HepG2 (cell line): ENCODE results near the gene ESPN. TPM values are rescaled to one million over a fixed set of nuclear protein-coding genes. Genes with fewer than 3 reads are reported as not detected.

ENCODE experiments used
- ATAC-seq: fragments of 200-7000 bp; cut with Tn5 transposase; 3 replicates; pipeline ENCODE4 v1.9.1; 2020; ENCODE audit warnings: mild to moderate bottlenecking, moderate library complexity
- BruUV-seq: library from RNA; stranded (reverse); fragments of 400-500 nt; replicated peaks from 2 replicates; lab custom pipeline; 2021; lab: Mats Ljungman, UMichigan
- CTCF ChIA-PET: fragments of 300-600 bp; formaldehyde crosslinking; extraction: SDS; loops from one replicate; lab custom pipeline; 2021; ENCODE audit warnings: low total read pairs, inconsistent platforms, low intra/inter-chr PET ratio; lab: Yijun Ruan, JAX
- POLR2A ChIA-PET: fragments of 350-600 bp; sonication (Branson Sonifier 250); formaldehyde crosslinking; loops from one replicate; lab custom pipeline; 2020; ENCODE audit warnings: antibody characterized with exemption, inconsistent platforms; lab: Yijun Ruan, JAX
- DNase-seq: peaks from one replicate; pipeline ENCODE4 v3.0.0-alpha.2; 2015; ENCODE audit warnings: low spot score
- FAIRE-seq: peaks from 3 replicates; lab custom pipeline; 2011; peaks lifted over from hg19 to GRCh38; lab: Jason Lieb, UNC
- H2AFZ ChIP-seq: one replicate; pipeline ENCODE4 v1.6.1; 2011; ENCODE audit warnings: low read length, inconsistent platforms
- H3K27ac ChIP-seq: fragments of 300-600 bp; 3 replicates; pipeline ENCODE4 v1.8.0; 2011; ENCODE audit warnings: mixed run types, mild to moderate bottlenecking, mixed read lengths, low read length, inconsistent platforms; ENCODE audit not compliant: insufficient read depth; ENCODE audit errors: extremely low read length
- H3K27me3 ChIP-seq, 2 experiments: fragments of 200-600 bp in 1 of 2; 2 replicates in 1 of 2; 3 replicates in 1 of 2; pipeline versions ENCODE4 v1.6.0 to v1.8.0; 2011; ENCODE audit warnings: low read length in 2 of 2, mild to moderate bottlenecking in 2 of 2, moderate library complexity in 2 of 2, inconsistent platforms in 1 of 2; ENCODE audit not compliant: insufficient read depth in 2 of 2, control insufficient read depth in 1 of 2
- H3K36me3 ChIP-seq, 2 experiments: fragments of 200-600 bp in 1 of 2; replicated peaks in 1 of 2; 2 replicates in 1 of 2; 3 replicates in 1 of 2; pipeline versions ENCODE4 v1.5.1 to v1.8.0; 2011; ENCODE audit warnings: low read length in 2 of 2, inconsistent platforms in 1 of 2; ENCODE audit not compliant: insufficient read depth in 2 of 2, control insufficient read depth in 1 of 2
- H3K4me1 ChIP-seq: 2 replicates; pipeline ENCODE4 v1.5.1; 2012; ENCODE audit warnings: low read length, inconsistent platforms; ENCODE audit not compliant: insufficient read depth
- H3K4me2 ChIP-seq: 2 replicates; pipeline ENCODE4 v1.6.0; 2011; ENCODE audit warnings: low read depth, low read length, inconsistent platforms
- H3K4me3 ChIP-seq, 3 experiments: fragments of 200-600 bp in 1 of 3; sonication (generic), shearing (Covaris generic) in 1 of 3; replicated peaks in 1 of 3; 2 replicates each; pipeline ENCODE4 v1.5.1; 2011 to 2016; ENCODE audit warnings: low read length in 3 of 3, inconsistent platforms in 2 of 3, low read depth in 2 of 3, mild to moderate bottlenecking in 2 of 3, control low read depth in 1 of 3, mixed read lengths in 1 of 3; ENCODE audit not compliant: insufficient read depth in 1 of 3
- H3K79me2 ChIP-seq: one replicate; pipeline ENCODE4 v1.6.1; 2011; ENCODE audit warnings: low read length, inconsistent platforms; ENCODE audit not compliant: insufficient read depth
- H3K9ac ChIP-seq: 2 replicates; pipeline ENCODE4 v1.6.0; 2011; ENCODE audit warnings: mild to moderate bottlenecking, low read depth, low read length, inconsistent platforms; ENCODE audit not compliant: insufficient read depth
- H3K9me3 ChIP-seq: 2 replicates; pipeline ENCODE4 v1.5.1; 2012; ENCODE audit warnings: mild to moderate bottlenecking, low read length
- H4K20me1 ChIP-seq: 2 replicates; pipeline ENCODE4 v1.6.0; 2011; ENCODE audit warnings: inconsistent platforms, mild to moderate bottlenecking, low read length, moderate library complexity; ENCODE audit not compliant: insufficient read depth
- CREB1 ChIP-seq, 2 experiments: fragments of 450-650 bp in 1 of 2; IDR thresholded peaks; 2 replicates each; pipeline ENCODE4 v1.6.1; 2016 to 2017; ENCODE audit warnings: control low read depth in 1 of 2, mild to moderate bottlenecking in 1 of 2, missing compliant biosample characterization in 1 of 2, missing genetic modification characterization in 1 of 2
- DRAP1 ChIP-seq: IDR thresholded peaks from 2 replicates; pipeline ENCODE4 v1.6.1; 2016; ENCODE audit warnings: missing genetic modification reagents, missing compliant biosample characterization
- RFXANK ChIP-seq: IDR thresholded peaks from 2 replicates; pipeline ENCODE4 v1.6.1; 2016
- SMARCE1 ChIP-seq: fragments of 450-650 bp; IDR thresholded peaks from 2 replicates; pipeline ENCODE4 v1.6.1; 2017; ENCODE audit warnings: borderline replicate concordance
- SP140L ChIP-seq: sonication (generic); formaldehyde crosslinking; IDR thresholded peaks from 2 replicates; pipeline ENCODE4 v1.4.0; 2020; ENCODE audit warnings: missing genetic modification reagents, borderline replicate concordance
- ZNF281 ChIP-seq: sonication (generic); formaldehyde crosslinking; IDR thresholded peaks from 2 replicates; pipeline ENCODE4 v1.4.0; 2020; ENCODE audit warnings: missing genetic modification reagents, borderline replicate concordance
- ZNF607 ChIP-seq: sonication (generic); formaldehyde crosslinking; IDR thresholded peaks from 2 replicates; pipeline ENCODE4 v1.5.1; 2020; ENCODE audit warnings: missing genetic modification reagents, mild to moderate bottlenecking, borderline replicate concordance
- ZNF83 ChIP-seq: sonication (generic); formaldehyde crosslinking; IDR thresholded peaks from 2 replicates; pipeline ENCODE4 v1.4.0; 2020; ENCODE audit warnings: missing genetic modification reagents, mild to moderate bottlenecking, borderline replicate concordance
- WGBS: methylation state at CpG from one replicate; pipeline ENCODE4 v1.1.6; 2017; ENCODE audit warnings: low lambda C conversion rate; 5-methylcytosine and 5-hydroxymethylcytosine counted together
- in situ Hi-C: cut with HindIII; loops from 2 replicates; pipeline ENCODE4 v1.10.0; 2017; ENCODE audit warnings: low pct_unique_long_range_greater_than_20kb; ENCODE audit not compliant: extremely low pct_ligation_motif_present
- intact Hi-C: fragments of 100-400 bp; cut with micrococcal nuclease; formaldehyde crosslinking; loops from one replicate; pipeline ENCODE4 v1.10.0; 2022; ENCODE audit not compliant: unreplicated experiment
- polyA plus RNA-seq, 8 experiments: library from polyadenylated mRNA; depleted of rRNA in 3 of 8; stranded (reverse) in 7 of 8; unstranded in 1 of 8; fragments of >200 nt; fragmentation: Illumina TruSeq in 4 of 8; extraction: Trizol in 4 of 8; gene quantifications; 2 replicates each; pipeline versions ENCODE4 v1.2.1 to v1.2.3, GENCODE V29; 2011 to 2016; ENCODE audit warnings: low read depth in 4 of 8, missing spikeins in 1 of 8, mixed read lengths in 1 of 8; ENCODE audit not compliant: insufficient read depth in 1 of 8
- total RNA-seq, 5 experiments: library from RNA; depleted of rRNA; stranded (reverse); fragments of >200 nt; fragmentation: Illumina TruSeq; extraction: Trizol; gene quantifications; 2 replicates each; pipeline ENCODE4 v1.2.3, GENCODE V29; 2016; ENCODE audit warnings: low read depth in 1 of 5
- TF ChIP-seq, protein P1 (sequence below): sonication (generic); formaldehyde crosslinking; IDR thresholded peaks from 2 replicates; pipeline ENCODE4 v1.5.0; 2020; ENCODE audit warnings: missing genetic modification reagents

ESPN gene
- total and polyA plus RNA-seq, 2 of the 13 experiments (the other 11 are each of a cell fraction or from before 2014, with no cell fraction given), result 48.6 to 54.2 TPM

DNA sequence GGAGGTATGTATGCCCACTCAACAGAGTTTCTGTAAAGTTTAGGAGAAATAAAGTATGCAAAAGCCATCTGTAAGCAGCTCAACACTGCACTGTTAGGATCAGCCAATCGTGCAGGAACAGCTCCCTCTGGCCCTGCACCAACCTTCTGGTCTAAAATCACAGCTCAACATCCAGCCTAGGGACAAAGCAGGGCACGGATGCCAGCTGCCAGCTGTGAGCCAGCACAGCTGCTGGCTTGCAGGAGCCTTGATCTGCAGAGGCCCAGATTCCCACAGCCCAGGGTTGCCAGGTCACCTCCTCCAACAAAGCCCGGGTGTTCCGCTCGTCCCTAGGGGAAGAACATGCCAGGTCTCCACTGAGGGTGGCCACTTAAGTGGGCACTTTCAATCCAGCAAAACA lies 39.6 kb upstream of the ESPN start (continued):
- TF ChIP-seq, protein P1, sequence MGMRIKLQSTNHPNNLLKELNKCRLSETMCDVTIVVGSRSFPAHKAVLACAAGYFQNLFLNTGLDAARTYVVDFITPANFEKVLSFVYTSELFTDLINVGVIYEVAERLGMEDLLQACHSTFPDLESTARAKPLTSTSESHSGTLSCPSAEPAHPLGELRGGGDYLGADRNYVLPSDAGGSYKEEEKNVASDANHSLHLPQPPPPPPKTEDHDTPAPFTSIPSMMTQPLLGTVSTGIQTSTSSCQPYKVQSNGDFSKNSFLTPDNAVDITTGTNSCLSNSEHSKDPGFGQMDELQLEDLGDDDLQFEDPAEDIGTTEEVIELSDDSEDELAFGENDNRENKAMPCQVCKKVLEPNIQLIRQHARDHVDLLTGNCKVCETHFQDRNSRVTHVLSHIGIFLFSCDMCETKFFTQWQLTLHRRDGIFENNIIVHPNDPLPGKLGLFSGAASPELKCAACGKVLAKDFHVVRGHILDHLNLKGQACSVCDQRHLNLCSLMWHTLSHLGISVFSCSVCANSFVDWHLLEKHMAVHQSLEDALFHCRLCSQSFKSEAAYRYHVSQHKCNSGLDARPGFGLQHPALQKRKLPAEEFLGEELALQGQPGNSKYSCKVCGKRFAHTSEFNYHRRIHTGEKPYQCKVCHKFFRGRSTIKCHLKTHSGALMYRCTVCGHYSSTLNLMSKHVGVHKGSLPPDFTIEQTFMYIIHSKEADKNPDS (CRISPR knock-in tag), result no peak
- TF ChIP-seq CREB1 (IDR thresholded peaks at IDR 0.05) (no peak), CREB1 (CRISPR knock-in tag; IDR thresholded peaks at IDR 0.05) (no peak), ZNF83 (CRISPR knock-in tag) (no peak), ZNF607 (no peak), SP140L (CRISPR knock-in tag) (no peak), SMARCE1 (no peak), RFXANK (CRISPR knock-in tag) (no peak)

- POLR2A ChIA-PET, result no interaction called here
Measured at GRCh38 chr1:6385488-6386191, 38.9 kb upstream of the ESPN start.

More at GRCh38 chr1:6385488-6386191, 38.9 kb upstream of the ESPN start:
- Histone ChIP-seq H3K9me3 (no peaks in the 10 kb centered on the region), H3K9ac (no peak overlapping the region), H3K79me2 (peaks cover 19% of the 10 kb centered on the region), H3K4me1 (no peaks in the 10 kb centered on the region)
- FAIRE-seq (no peak), DNase-seq (no peak)
- CTCF ChIA-PET, result no interaction called here
- WGBS, result 89% methylated on average over 13 of the region's 22 CpGs
- intact Hi-C loops, result no loop called here
- TF ChIP-seq ZNF281 (0 out of 2 replicates have a peak, but pooled peaks have one; percentile 26), DRAP1 (no peak)
- TF ChIP-seq, all 625 proteins: peak for 1
- Histone ChIP-seq H3K36me3 (no peaks in the 10 kb centered on the region; a peak in 1 of 5 replicates), H2AFZ (no peak overlapping the region), H3K27ac (no peak overlapping the region), H3K4me3 (no peak overlapping the region), H3K27me3 (no peaks in the 10 kb centered on the region), H3K4me2 (no peak overlapping the region), H4K20me1 (no peaks in the 10 kb centered on the region)
- no peak for ATAC-seq
- no TSS peak for BruUV-seq
- in situ Hi-C loops, result no loop called here
